NB4 (cell line): ENCODE results near the gene POLA1.

Source experiments
- CTCF ChIP-seq: IDR thresholded peaks from one replicate; pipeline ENCODE4 v1.5.1; 2012; ENCODE audit warnings: low read depth, low read length
- MAX ChIP-seq: IDR thresholded peaks from 2 replicates; pipeline ENCODE4 v1.6.1; 2011; ENCODE audit warnings: low read depth, low read length
- POLR2A ChIP-seq: IDR thresholded peaks from 2 replicates; pipeline ENCODE4 v1.6.1; 2011; ENCODE audit warnings: mild to moderate bottlenecking; ENCODE audit not compliant: insufficient read length; ENCODE audit errors: extremely low read depth

GRCh38 chrX:24954732-24955131, 261.0 kb downstream of the POLA1 start:
- TF ChIP-seq POLR2A, result no peak
- no peak for TF ChIP-seq CTCF
- TF ChIP-seq MAX, result no peak
